Vagina (tissue), 2 donors: ENCODE results near the gene NXF1.

Experiments
- POLR2A ChIP-seq, 2 donors: fragments of 450-650 bp; IDR thresholded peaks; one replicate each; pipeline ENCODE4 v1.6.1; 2017; ENCODE audit warnings: antibody characterized with exemption in 2 of 2, mild to moderate bottlenecking in 2 of 2, moderate library complexity in 2 of 2
- POLR2AphosphoS5 ChIP-seq, 2 donors: sonication (generic); formaldehyde crosslinking; IDR thresholded peaks; one replicate each; pipeline ENCODE4 v1.9.0; 2017; ENCODE audit warnings: antibody characterized with exemption in 2 of 2, mild to moderate bottlenecking in 2 of 2, low read depth in 1 of 2; ENCODE audit not compliant: insufficient read depth in 1 of 2
- TF ChIP-seq, protein P1 (sequence below), 3 experiments: fragments of 450-650 bp in 2 of 3; fragments of 200-600 bp in 1 of 3; sonication (generic) in 1 of 3; IDR thresholded peaks; one replicate each; pipeline ENCODE4 v1.5.1; 2017 to 2019; ENCODE audit warnings: antibody characterized with exemption in 3 of 3, mild to moderate bottlenecking in 2 of 3, moderate library complexity in 2 of 3

DNA sequence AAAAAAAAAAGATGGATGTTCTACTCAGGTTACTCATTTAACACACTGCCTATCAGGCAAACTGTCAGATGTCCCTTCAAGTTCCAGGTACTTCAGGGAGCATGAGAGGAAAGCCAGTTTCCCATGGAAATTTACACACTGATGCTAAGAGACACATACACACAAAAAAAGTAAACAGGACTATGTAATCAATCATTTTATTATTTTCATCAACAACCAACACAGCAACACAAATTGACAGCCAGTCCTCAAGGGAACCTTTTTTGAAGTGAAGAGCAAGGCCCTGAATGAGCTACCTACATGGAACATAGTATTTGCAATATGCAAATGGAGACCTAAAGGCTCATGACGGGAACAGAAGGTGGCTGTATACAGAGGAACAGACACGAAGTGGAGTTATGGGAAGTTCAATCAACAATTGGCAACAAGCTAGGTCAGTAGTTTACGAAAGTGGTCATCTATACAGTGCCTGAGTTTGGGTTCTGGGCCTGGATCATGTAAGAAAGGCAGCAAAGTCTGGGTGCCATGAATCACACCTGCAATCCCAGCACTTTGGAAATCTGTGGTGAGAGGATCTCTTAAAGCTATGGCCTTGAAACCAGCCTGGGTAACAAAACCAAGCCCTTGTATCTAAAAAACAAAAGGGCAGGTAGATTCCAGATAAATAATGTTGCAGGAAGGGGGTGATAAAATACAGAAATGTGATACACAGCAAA is 46.7 kb upstream of the NXF1 start:
- TF ChIP-seq, protein P1, sequence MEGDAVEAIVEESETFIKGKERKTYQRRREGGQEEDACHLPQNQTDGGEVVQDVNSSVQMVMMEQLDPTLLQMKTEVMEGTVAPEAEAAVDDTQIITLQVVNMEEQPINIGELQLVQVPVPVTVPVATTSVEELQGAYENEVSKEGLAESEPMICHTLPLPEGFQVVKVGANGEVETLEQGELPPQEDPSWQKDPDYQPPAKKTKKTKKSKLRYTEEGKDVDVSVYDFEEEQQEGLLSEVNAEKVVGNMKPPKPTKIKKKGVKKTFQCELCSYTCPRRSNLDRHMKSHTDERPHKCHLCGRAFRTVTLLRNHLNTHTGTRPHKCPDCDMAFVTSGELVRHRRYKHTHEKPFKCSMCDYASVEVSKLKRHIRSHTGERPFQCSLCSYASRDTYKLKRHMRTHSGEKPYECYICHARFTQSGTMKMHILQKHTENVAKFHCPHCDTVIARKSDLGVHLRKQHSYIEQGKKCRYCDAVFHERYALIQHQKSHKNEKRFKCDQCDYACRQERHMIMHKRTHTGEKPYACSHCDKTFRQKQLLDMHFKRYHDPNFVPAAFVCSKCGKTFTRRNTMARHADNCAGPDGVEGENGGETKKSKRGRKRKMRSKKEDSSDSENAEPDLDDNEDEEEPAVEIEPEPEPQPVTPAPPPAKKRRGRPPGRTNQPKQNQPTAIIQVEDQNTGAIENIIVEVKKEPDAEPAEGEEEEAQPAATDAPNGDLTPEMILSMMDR (IDR thresholded peaks at IDR 0.05), result no peak
- TF ChIP-seq POLR2A (IDR thresholded peaks at IDR 0.05) (no peak), POLR2AphosphoS5 (IDR thresholded peaks at IDR 0.05; ENCODE audit: insufficient read depth in 1 of 2, low read depth in 1 of 2) (no peak)
